ENCODE results near the gene PDZD8.

The PDZD8 gene

GRCh38 chr10:117391436-117392205 lies 16.4 kb upstream of the PDZD8 start:
- no peak for DNase-seq (ENCODE audit: low read depth in 4 of 4, low spot score in 1 of 4)

DNA sequence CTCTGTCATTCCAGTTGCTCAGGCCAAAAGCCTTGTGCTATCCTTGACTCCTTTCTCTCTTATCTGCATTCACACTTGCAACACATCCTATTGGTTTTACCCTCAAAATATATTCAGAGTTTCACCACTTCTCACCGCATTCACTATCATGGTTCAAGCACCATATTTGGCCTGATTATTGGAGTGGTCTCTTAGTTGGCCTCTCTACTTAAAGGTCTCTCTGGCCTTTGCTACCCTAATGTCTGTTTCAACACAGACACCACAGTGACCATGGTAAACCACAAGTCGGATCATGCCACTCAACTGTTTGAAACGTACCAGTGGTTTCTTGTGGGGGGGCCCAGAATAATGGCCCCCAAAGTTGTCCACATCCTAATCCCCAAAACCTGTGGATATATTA lies 15.2 kb upstream of the PDZD8 start:
- no peak for DNase-seq (ENCODE audit: low read depth in 4 of 4, low spot score in 1 of 4)

DNA sequence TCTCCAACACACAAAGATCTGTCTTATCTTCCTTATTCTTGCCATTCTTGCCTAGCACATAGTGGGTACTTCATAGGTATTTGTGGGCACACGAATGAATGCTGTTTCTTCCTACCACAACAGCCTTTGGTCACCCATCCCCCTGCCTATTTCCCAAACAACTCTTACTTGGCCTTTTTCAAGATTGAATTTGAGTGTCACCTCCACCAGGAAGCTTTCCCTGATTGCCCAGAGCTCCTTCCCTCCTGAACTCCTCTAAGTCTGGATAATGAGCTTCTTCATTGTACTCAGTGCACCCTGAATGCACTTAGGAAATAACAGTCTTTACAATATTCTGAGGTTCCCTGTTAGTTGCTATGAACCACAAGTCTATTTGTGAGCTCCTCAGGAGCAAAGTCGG lies 11.6 kb upstream of the PDZD8 start:
- no peak for DNase-seq (ENCODE audit: low read depth in 4 of 4, low spot score in 1 of 4)

- no peak for DNase-seq (ENCODE audit: low read depth in 4 of 4, low spot score in 1 of 4)
Measured at GRCh38 chr10:117382861-117383260, 7.6 kb upstream of the PDZD8 start.

- peak in 2 of 4 experiments; percentile 5 to 9 for DNase-seq (ENCODE audit: low read depth in 4 of 4, low spot score in 1 of 4)
Measured at GRCh38 chr10:117374506-117375359, 507 bp downstream of the PDZD8 start.

- peak in 2 of 4 experiments; percentile 2 to 8 for DNase-seq (ENCODE audit: low read depth in 4 of 4, low spot score in 1 of 4)
Measured at GRCh38 chr10:117373823-117374505, 1.3 kb downstream of the PDZD8 start.

DNA sequence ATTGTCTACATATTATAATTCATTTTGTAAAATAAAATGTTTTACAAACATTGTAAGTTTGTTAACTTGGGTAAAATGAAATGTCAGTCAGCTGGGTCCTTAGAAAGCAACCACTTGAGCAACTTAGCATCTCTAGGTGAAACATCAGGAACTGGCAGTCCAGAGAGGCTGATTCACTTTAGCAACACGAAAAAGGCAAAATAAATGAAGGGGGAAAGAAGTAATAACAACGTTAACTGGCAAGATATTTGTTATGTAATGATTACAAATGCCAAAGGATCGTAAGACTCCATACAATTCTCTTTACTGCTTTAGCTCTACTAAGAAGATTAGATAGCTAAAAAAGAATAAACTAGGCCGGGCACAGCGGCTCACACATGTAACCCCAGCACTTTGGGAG lies 5.0 kb downstream of the PDZD8 start:
- no peak for DNase-seq (ENCODE audit: low read depth in 4 of 4, low spot score in 1 of 4)

DNA sequence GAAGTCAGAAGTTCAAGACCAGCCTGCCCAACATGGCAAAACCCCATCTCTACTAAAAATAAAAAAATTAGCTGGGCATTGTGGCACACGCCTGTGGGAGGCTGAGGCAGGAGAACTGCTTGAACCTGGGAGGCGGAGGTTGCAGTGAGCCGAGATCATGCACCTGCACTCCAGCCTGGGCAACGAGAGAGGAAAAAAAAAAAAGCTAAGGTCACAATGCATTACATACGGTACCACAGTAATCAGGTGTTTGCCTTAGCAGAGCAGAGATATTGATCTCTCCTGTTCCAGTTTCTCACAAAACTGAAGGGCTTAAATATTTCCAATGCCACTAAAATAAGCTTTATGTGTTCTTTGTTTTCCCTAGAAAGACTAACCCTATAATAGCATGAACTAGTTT lies 7.5 kb downstream of the PDZD8 start:
- no peak for DNase-seq (ENCODE audit: low read depth in 4 of 4, low spot score in 1 of 4)

DNA sequence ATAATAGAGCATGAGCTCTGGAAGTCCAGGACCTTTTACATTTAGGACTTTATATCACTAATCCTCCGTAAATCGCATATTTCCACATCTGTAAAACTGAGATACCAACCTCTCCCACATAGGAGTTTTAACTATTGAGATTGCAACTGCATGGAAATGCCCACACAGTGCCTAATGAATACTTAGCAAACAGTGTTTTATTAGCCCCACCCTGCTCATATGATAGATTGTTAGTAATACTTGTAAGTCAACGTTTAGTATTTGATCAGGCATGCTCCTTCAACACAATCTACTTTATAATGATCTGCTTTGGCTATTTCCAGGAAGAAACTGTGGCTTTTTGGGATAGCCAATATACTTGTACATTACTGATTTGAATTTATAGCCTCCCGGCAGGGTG lies 8.5 kb downstream of the PDZD8 start:
- DNase-seq (ENCODE audit: low read depth in 4 of 4, low spot score in 1 of 4): no peak

DNA sequence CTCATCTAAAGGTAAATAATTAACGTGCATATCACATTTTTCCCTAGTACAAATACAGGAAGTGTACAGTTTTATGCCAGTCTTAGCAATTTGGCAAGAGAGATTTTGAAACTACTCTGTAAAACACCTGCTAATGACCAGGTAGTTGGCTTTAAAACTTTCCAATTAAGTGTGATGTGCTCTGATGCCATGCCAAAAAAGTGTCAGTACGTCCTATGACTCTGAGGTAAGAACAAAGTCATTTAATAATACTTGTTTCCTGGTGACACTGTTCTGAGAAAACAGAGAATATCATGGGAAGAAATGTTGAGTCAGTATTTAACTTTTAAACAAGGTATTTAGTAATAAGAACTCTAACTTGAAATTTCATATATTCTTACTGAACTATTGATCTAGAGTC lies 9.6 kb downstream of the PDZD8 start:
- DNase-seq (ENCODE audit: low read depth in 4 of 4, low spot score in 1 of 4): no peak

- DNase-seq (ENCODE audit: low read depth in 4 of 4, low spot score in 1 of 4): no peak
Measured at GRCh38 chr10:117364110-117364960, 10.9 kb downstream of the PDZD8 start.

- no peak for DNase-seq (ENCODE audit: low read depth in 4 of 4, low spot score in 1 of 4)
Measured at GRCh38 chr10:117363028-117363427, 12.2 kb downstream of the PDZD8 start.

- no peak for DNase-seq (ENCODE audit: low read depth in 4 of 4, low spot score in 1 of 4)
Measured at GRCh38 chr10:117362313-117362712, 12.9 kb downstream of the PDZD8 start.

DNA sequence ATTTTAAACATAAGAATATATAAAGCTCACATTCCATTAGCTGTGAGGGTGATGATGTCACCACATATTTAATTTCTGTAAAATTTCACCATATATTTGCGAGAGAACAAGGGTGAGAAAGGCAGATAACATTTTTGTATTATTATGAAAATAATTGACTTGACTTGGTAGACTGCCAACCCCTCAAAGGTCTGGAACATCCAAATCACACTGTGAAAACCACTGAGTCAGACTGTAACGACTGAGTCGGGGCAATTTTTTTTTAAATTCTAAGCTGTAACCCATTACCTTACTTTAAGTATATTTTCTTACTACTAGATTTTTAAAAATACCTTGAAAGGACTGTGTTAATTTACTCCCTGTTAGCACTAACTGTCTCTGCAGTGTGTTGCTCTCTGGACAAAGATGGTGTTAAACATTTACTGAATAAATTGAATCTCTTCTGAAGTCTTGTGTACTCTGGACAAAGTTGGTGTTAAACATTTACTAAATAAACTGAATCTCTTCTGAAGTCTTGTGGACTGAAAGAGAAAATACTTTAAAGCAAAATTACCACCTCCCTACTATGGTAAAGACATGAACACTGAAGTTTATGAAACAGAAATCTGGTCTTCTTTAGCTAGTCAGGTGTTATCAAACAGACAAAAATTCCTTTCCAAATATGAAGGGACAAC lies 14.1 kb downstream of the PDZD8 start:
- DNase-seq (ENCODE audit: low read depth in 4 of 4, low spot score in 1 of 4): no peak

- no peak for DNase-seq (ENCODE audit: low read depth in 4 of 4, low spot score in 1 of 4)
Measured at GRCh38 chr10:117360016-117360415, 15.2 kb downstream of the PDZD8 start.

DNA sequence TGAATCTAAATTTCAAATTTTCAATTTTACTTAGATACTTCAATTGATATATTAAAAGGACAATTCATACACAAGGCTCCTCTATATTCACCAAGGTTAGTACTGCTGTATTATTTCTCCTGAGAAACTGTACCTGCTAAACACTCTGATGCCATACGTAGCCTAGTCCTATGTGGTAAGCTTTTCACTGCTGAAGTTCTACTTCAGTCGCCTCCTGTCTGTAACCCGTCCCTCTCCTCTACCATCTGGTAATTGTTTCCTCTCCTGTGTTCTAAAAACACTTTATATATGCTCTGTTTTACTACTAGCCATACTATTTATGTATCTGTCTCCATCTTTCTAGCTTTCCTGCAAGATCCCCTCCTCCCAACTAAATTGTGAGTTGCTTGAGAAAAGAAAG lies 20.2 kb downstream of the PDZD8 start:
- no peak for DNase-seq (ENCODE audit: low read depth in 4 of 4, low spot score in 1 of 4)

DNA sequence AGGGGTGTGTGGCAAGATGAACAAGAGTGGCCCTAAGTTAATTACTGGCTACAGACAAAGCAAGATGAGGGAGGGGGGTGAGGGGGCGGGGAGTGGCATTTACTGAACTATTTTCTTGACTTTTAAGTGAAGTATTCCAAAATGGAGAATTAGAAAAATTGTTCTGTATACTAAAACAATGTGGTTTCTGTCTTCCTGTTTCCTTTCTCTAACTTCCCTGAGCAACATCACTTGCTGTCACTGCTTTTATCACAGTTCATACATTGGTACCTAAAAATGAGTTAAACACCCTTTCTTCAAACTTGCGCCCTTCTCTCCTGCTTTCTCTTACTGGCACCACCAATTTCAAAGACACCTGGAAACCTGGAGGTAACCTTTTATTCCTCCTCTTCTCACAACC lies 21.6 kb downstream of the PDZD8 start:
- no peak for DNase-seq (ENCODE audit: low read depth in 4 of 4, low spot score in 1 of 4)

DNA sequence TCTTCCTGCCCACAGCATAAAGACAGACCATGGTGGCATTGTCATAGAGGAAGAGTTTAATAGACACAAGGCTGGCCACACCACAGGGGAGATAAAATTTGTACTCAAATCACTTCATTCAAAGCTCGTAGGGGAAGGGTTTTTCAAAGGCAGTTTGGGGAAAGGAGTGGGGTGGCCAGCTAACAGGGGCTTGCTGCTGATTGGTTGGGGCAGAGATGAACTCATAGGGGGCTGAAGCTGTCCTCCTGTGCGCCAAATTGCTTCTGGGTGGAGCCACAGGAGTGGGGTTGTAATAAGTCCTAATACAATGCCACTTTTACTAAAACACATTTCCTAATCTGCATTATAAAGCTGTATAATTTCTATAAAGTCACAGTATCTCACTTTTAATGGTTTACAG lies 22.5 kb downstream of the PDZD8 start:
- DNase-seq (ENCODE audit: low read depth in 4 of 4, low spot score in 1 of 4): no peak

- DNase-seq (ENCODE audit: low read depth in 4 of 4, low spot score in 1 of 4): no peak
Measured at GRCh38 chr10:117351996-117352395, 23.2 kb downstream of the PDZD8 start.

- no peak for DNase-seq (ENCODE audit: low read depth in 4 of 4, low spot score in 1 of 4)
Measured at GRCh38 chr10:117351558-117351957, 23.7 kb downstream of the PDZD8 start.
